NOMO-1 (cell line): ENCODE data around the gene INPP5F.
"Not testable (repeated sequence)": the region's sequence is repeated elsewhere in the genome, so short reads cannot be mapped to it uniquely, and the experiment has no call there.

Experiments
- DNase-seq, 2 experiments: peaks; one replicate each; lab custom pipeline; 2025; ENCODE audit not compliant: unreplicated experiment in 2 of 2; lab: John Stamatoyannopoulos, UW

The INPP5F gene

GRCh38 chr10:119740096-119740495 lies 14.2 kb downstream of the INPP5F start:
- no peak for DNase-seq

GRCh38 chr10:119742947-119743648 lies 17.2 kb downstream of the INPP5F start:
- DNase-seq: peak in 1 of 2 experiments; percentile 17

- DNase-seq: no peak
Observed at GRCh38 chr10:119747940-119748339, 22.1 kb downstream of the INPP5F start.

- no peak for DNase-seq
Observed at GRCh38 chr10:119748871-119749270, 23.0 kb downstream of the INPP5F start.

- no peak for DNase-seq
Observed at GRCh38 chr10:119749455-119749854, 23.6 kb downstream of the INPP5F start.

- DNase-seq: peak; percentile 31 to 79
Observed at GRCh38 chr10:119750391-119751230, 24.8 kb downstream of the INPP5F start.

GRCh38 chr10:119753309-119753708 lies 27.5 kb downstream of the INPP5F start:
- DNase-seq: no peak

GRCh38 chr10:119754085-119754484 lies 28.2 kb downstream of the INPP5F start:
- no peak for DNase-seq

GRCh38 chr10:119754936-119755335 lies 29.1 kb downstream of the INPP5F start:
- no peak for DNase-seq

GRCh38 chr10:119755446-119755845 lies 29.6 kb downstream of the INPP5F start:
- no peak for DNase-seq

- DNase-seq: no peak
Observed at GRCh38 chr10:119758448-119759195, 32.8 kb downstream of the INPP5F start.

- no peak for DNase-seq
Observed at GRCh38 chr10:119759832-119760231, 34.0 kb downstream of the INPP5F start.

GRCh38 chr10:119761106-119761505 lies 35.3 kb downstream of the INPP5F start:
- no peak for DNase-seq

- DNase-seq: no peak
Observed at GRCh38 chr10:119762035-119762434, 36.2 kb downstream of the INPP5F start.

- DNase-seq: no peak
Observed at GRCh38 chr10:119762805-119763798, 37.3 kb downstream of the INPP5F start.

GRCh38 chr10:119768455-119769094 lies 42.7 kb downstream of the INPP5F start:
- DNase-seq: no peak

- no peak for DNase-seq
Observed at GRCh38 chr10:119769886-119770285, 44.0 kb downstream of the INPP5F start.

- DNase-seq: no peak
Observed at GRCh38 chr10:119770928-119771327, 45.1 kb downstream of the INPP5F start.

GRCh38 chr10:119772334-119772733 lies 46.5 kb downstream of the INPP5F start:
- no peak for DNase-seq

- not testable (repeated sequence) for DNase-seq
Observed at GRCh38 chr10:119773041-119773440, 47.2 kb downstream of the INPP5F start.
